Transverse colon (tissue), 4 donors: ENCODE measurements around the gene DTYMK. TPM values are rescaled to one million over a fixed set of nuclear protein-coding genes. Genes with fewer than 3 reads are reported as not detected.
A peak's percentile ranks its signal among the peaks of the same experiment; 100 is the strongest.

ENCODE experiments used
- DNase-seq: peaks from one replicate; pipeline ENCODE4 v3.0.0-alpha.2; 2019
- H3K27ac ChIP-seq, 4 donors: fragments of 200-600 bp; sonication (generic); 2 replicates each; pipeline ENCODE4 v1.5.1; 2016 to 2018; ENCODE audit warnings: inconsistent platforms in 4 of 4
- H3K27me3 ChIP-seq: fragments of 200-600 bp; sonication (generic); 2 replicates; pipeline ENCODE4 v1.5.1; 2017; ENCODE audit warnings: inconsistent platforms
- H3K36me3 ChIP-seq, 4 donors: fragments of 200-600 bp; sonication (generic); 2 replicates each; pipeline ENCODE4 v1.5.1; 2017 to 2019; ENCODE audit warnings: inconsistent platforms in 4 of 4
- H3K4me1 ChIP-seq, 4 donors: fragments of 200-600 bp; sonication (generic); 2 replicates each; pipeline ENCODE4 v1.5.1; 2017 to 2020; ENCODE audit warnings: inconsistent platforms in 4 of 4
- H3K4me3 ChIP-seq, 4 donors: fragments of 200-600 bp; sonication (generic); 1 replicate in 1 of 4; 2 replicates in 3 of 4; pipeline versions ENCODE4 v1.5.1 to v1.6.1; 2017 to 2019; ENCODE audit warnings: inconsistent platforms in 4 of 4
- H3K9me3 ChIP-seq, 2 donors: fragments of 200-600 bp; sonication (generic); 2 replicates each; pipeline ENCODE4 v1.5.1; 2017 to 2019; ENCODE audit warnings: inconsistent platforms in 2 of 2
- CTCF ChIP-seq, 5 experiments: fragments of 200-600 bp in 3 of 5; fragments of 450-650 bp in 2 of 5; sonication (generic) in 3 of 5; IDR thresholded peaks; 1 replicate in 2 of 5; 2 replicates in 3 of 5; pipeline ENCODE4 v1.5.1; 2016 to 2017; ENCODE audit warnings: antibody characterized with exemption in 5 of 5, inconsistent platforms in 3 of 5, mild to moderate bottlenecking in 2 of 5, moderate library complexity in 1 of 5
- EP300 ChIP-seq: sonication (generic); formaldehyde crosslinking; IDR thresholded peaks from one replicate; pipeline ENCODE4 v1.6.1; 2017; ENCODE audit warnings: antibody characterized with exemption, low read depth
- POLR2A ChIP-seq: fragments of 450-650 bp; IDR thresholded peaks from one replicate; pipeline ENCODE4 v1.6.1; 2016; ENCODE audit warnings: antibody characterized with exemption, mild to moderate bottlenecking, moderate library complexity
- POLR2AphosphoS5 ChIP-seq, 3 donors: sonication (generic); formaldehyde crosslinking; IDR thresholded peaks; one replicate each; pipeline ENCODE4 v1.6.1; 2016; ENCODE audit warnings: antibody characterized with exemption in 3 of 3
- WGBS, 2 donors: methylation state at CpG; one replicate each; pipeline ENCODE4 v1.1.5; 2018; ENCODE audit warnings: low coverage in 1 of 2; 5-methylcytosine and 5-hydroxymethylcytosine counted together
- in situ Hi-C, 4 donors: fragments of 200-750 bp; cut with MboI; loops; one replicate each; pipeline versions ENCODE4 v1.15.0 to v1.15.1; 2017; ENCODE audit warnings: low sequenced_read_pairs in 3 of 4, low pct_ligation_motif_present in 1 of 4, low pct_unique_long_range_greater_than_20kb in 1 of 4
- intact Hi-C: fragments of 100-400 bp; cut with DNase I; formaldehyde crosslinking; loops from one replicate; pipeline ENCODE4 v1.15.1; 2023; ENCODE audit warnings: low total_unique reads
- total RNA-seq, 4 donors: library from RNA; depleted of rRNA; stranded (reverse); fragments of >200 nt; gene quantifications; one replicate each; pipeline ENCODE4 v1.1.0, GENCODE V29; 2016

The DTYMK gene
- total RNA-seq, 4 donors from 2014 or later: 3.4 to 27.9 (median 11.4) TPM

GRCh38 chr2:241660593-241661213 lies 25.9 kb downstream of the DTYMK start:
- no peak overlapping the region for H3K4me3 ChIP-seq
- H3K27me3 ChIP-seq: no peaks in the 10 kb centered on the region
- no peaks in the 10 kb centered on the region for H3K9me3 ChIP-seq
- no peak for TF ChIP-seq POLR2AphosphoS5 (IDR thresholded peaks at IDR 0.05)
- TF ChIP-seq EP300: no peak
- TF ChIP-seq POLR2A: no peak
- TF ChIP-seq CTCF (IDR thresholded peaks at IDR 0.05): no peak
- H3K4me1 ChIP-seq: no peaks in the 10 kb centered on the region
- H3K27ac ChIP-seq: no peak overlapping the region
- intact Hi-C loops (no loop called here), in situ Hi-C loops (no loop called here)
- peaks cover 0 to 8% (median 1%) of the 10 kb centered on the region in 4 donors for H3K36me3 ChIP-seq
- no peak for DNase-seq
- 92% methylated on average over 14 of the region's 14 CpGs; no CpG with 5 or more reads in 1 of the 2 donors for WGBS, 2 donors

GRCh38 chr2:241659150-241659739 lies 27.4 kb downstream of the DTYMK start:
- in situ Hi-C loops (no loop called here), intact Hi-C loops (no loop called here)
- H3K27ac ChIP-seq: no peak overlapping the region
- no peaks in the 10 kb centered on the region for H3K4me1 ChIP-seq
- H3K9me3 ChIP-seq: no peaks in the 10 kb centered on the region
- H3K36me3 ChIP-seq: peaks cover 0 to 21% (median 3%) of the 10 kb centered on the region in 4 donors
- no peak overlapping the region for H3K4me3 ChIP-seq
- TF ChIP-seq POLR2AphosphoS5 (IDR thresholded peaks at IDR 0.05) (peak in 1 of 3 donors; percentile 28), CTCF (IDR thresholded peaks at IDR 0.05) (peak; percentile 48 to 62 (median 57)), POLR2A (no peak)
- DNase-seq: peak; percentile 47
- no peaks in the 10 kb centered on the region for H3K27me3 ChIP-seq
- WGBS, 2 donors: 50 to 100% methylated on average over 1 to 26 of the region's 26 CpGs

GRCh38 chr2:241658296-241658695 lies 28.3 kb downstream of the DTYMK start:
- DNase-seq: no peak
- peaks cover 0 to 21% (median 3%) of the 10 kb centered on the region in 4 donors for H3K36me3 ChIP-seq
- TF ChIP-seq POLR2AphosphoS5 (IDR thresholded peaks at IDR 0.05) (no peak), CTCF (IDR thresholded peaks at IDR 0.05) (no peak), EP300 (no peak)
- H3K4me1 ChIP-seq: no peaks in the 10 kb centered on the region
- 74 to 77% methylated on average over 3 to 5 of the region's 5 CpGs for WGBS, 2 donors
- no peaks in the 10 kb centered on the region for H3K27me3 ChIP-seq
- H3K9me3 ChIP-seq: no peaks in the 10 kb centered on the region
- H3K4me3 ChIP-seq: no peak overlapping the region
- no peak overlapping the region for H3K27ac ChIP-seq
- in situ Hi-C loops (no loop called here), intact Hi-C loops (no loop called here)

GRCh38 chr2:241657786-241658254 lies 28.8 kb downstream of the DTYMK start:
- 88 to 100% methylated on average over 4 to 15 of the region's 15 CpGs for WGBS, 2 donors
- no peaks in the 10 kb centered on the region for H3K27me3 ChIP-seq
- intact Hi-C loops (no loop called here), in situ Hi-C loops (no loop called here)
- H3K4me1 ChIP-seq: no peaks in the 10 kb centered on the region
- no peaks in the 10 kb centered on the region for H3K9me3 ChIP-seq
- no peak overlapping the region for H3K27ac ChIP-seq
- DNase-seq: no peak
- TF ChIP-seq EP300: no peak
- no peak for TF ChIP-seq POLR2A
- TF ChIP-seq CTCF (IDR thresholded peaks at IDR 0.05): no peak
- TF ChIP-seq POLR2AphosphoS5 (IDR thresholded peaks at IDR 0.05): no peak
- H3K36me3 ChIP-seq: peaks cover 0 to 24% (median 4%) of the 10 kb centered on the region in 4 donors
- H3K4me3 ChIP-seq: no peak overlapping the region
